ENCODE data around the gene C11orf65.
A peak's percentile ranks its signal among the peaks of the same experiment; 100 is the strongest.
"Not testable (repeated sequence)": the region's sequence is repeated elsewhere in the genome, so short reads cannot be mapped to it uniquely, and the experiment has no call there.

Gene C11orf65

GRCh38 chr11:108468478-108468864 lies 1.1 kb upstream of the C11orf65 start:
- DNase-seq: no peak

DNA sequence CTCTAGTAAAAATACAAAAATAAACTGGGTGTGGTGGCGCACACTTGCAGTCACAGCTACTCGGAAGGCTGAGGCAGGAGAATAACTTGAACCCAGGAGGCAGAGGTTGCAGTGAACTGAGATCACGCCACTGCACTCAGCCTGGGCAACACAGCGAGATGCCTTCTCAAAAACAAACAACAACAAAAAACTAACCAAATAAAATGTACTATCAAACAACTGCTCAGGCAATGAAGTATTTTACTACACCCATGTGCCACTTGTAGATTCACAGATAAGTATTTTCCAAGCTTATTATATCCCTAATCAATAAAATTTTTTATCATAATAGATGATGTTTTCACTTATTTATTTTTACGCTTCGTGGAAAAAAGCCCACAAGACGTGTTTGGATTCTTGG lies 924 bp downstream of the C11orf65 start:
- no peak for DNase-seq

DNA sequence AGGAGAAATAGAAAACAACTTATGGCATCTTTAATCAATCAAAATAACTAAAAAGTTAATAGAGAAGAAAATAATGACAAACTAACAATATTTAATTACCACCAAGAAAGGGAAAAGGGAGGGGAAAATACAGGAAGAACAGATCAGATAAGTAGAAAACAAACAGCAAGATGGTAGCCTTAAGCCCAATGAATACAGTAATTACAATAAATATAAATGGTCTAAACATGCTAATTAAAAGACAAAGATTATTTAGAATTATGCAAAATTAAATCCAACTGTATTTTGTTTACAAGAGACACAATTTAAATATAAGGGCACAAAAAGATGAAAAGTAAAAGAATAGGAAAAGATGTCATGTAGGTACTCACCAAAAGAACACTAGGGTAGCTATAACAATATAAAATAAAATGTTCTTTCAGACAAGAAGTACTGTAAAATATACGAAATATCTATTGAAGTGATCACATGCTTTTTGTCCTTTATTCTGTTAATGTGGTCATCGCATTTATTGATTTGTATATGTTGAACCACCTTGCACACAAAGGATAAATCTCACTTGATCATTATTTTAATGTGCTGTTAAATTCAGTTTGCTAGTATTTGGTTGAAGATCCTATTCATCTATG lies 14.0 kb downstream of the C11orf65 start:
- no peak for DNase-seq

DNA sequence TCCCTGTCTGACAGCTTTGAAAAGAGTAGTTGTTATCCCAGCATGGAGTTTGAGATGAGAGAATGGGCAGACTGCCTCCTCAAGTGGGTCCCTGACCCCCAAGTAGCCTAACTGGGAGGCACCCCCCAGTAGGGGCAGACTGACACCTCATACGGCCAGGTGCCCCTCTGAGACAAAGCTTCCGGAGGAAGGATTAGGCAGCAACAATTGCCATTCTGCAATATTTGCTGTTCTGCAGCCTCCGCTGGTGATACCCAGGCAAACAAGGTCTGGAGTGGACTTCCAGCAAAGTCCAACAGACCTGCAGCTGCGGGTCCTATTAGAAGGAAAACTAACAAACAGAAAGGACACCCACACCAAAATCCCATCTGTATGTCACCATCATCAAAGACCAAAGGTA lies 25.9 kb downstream of the C11orf65 start:
- not testable (repeated sequence) for DNase-seq

DNA sequence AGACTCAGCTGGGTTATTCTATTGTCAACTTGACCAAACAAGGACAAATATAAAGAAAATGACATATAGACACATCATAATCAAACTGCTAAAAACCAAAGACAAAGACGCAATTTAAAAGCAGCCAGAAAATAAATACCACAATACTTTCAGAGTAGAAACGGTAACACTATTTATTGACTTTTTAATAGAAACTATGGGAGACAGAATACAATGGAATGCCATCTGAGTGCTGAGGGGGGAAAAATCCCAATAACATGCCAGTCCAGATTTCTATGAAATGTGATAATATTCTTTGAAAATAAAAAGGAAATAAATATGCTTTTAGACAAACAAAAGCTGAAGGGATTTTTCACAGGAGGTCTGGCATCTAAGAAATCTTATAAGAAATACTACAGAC lies 30.7 kb downstream of the C11orf65 start:
- no peak for DNase-seq

- no peak for DNase-seq
These were observed 32.3 kb downstream of the C11orf65 start for GRCh38 chr11:108435066-108435465.

GRCh38 chr11:108432783-108433182 lies 34.5 kb downstream of the C11orf65 start:
- DNase-seq: no peak

GRCh38 chr11:108431997-108432396 lies 35.3 kb downstream of the C11orf65 start:
- no peak for DNase-seq

DNA sequence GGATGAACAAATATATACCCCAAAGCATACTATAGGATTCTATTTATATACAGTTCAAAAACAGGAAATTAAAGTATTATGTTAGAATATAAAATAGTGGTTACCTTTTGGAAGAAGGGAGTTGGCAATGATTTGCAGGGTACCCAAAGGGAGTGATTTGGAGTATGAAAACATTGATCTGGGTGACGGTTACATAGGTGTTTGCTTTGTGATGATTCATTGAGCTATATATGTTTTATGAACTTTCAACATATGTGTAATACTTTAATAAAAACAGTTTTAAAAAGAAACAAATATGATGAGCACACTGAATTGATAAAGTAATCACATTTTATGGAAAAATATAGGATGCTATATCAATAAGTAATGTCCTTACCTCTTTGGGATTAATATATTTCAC lies 36.0 kb downstream of the C11orf65 start:
- no peak for DNase-seq

DNA sequence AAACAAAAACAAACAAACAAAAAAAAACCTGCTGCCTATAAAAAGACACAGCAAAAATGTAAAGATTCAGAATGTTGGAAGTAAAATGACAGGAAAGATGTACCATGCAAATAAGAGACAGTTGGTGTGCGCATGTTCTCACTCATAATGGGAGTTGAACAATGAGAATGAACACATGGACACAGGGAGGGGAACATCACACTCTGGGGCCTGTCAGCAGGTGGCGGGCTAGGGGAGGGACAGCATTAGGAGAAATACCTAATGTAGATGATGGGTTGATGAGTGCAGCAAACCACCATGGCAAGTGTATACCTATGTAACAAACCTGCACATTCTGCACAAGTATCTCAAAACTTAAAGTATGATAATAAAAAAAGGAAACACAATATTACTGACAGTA lies 49.8 kb downstream of the C11orf65 start:
- DNase-seq: peak; percentile 16

GRCh38 chr11:108414958-108415357 lies 52.4 kb downstream of the C11orf65 start:
- DNase-seq: no peak

GRCh38 chr11:108405706-108406105 lies 61.6 kb downstream of the C11orf65 start:
- no peak for DNase-seq

- DNase-seq: no peak
These were observed 64.3 kb downstream of the C11orf65 start for GRCh38 chr11:108403052-108403451.

- DNase-seq: no peak
These were observed 65.1 kb downstream of the C11orf65 start for GRCh38 chr11:108402241-108402640.

GRCh38 chr11:108398439-108398838 lies 68.9 kb downstream of the C11orf65 start:
- DNase-seq: no peak

DNA sequence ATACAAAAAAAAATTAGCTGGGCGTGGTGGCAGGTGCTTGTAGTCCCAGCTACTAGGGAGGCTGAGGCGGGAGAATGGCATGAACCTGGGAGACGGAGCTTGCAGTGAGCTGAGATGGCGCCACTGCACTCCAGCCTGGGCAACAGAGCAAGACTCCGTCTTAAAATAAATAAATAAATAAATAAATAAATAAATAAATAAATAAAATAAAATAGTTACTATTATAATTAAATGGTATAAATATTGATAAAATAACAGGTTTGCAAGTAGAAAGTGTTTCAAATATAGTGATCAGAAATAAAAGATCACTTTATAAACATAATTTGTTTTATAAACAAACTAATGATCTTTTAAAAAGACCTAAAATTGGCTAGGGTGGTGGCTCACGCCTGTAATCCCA lies 70.7 kb downstream of the C11orf65 start:
- not testable (repeated sequence) for DNase-seq

GRCh38 chr11:108394744-108395284 lies 72.5 kb downstream of the C11orf65 start:
- DNase-seq: no peak

GRCh38 chr11:108393046-108393445 lies 74.3 kb downstream of the C11orf65 start:
- no peak for DNase-seq

DNA sequence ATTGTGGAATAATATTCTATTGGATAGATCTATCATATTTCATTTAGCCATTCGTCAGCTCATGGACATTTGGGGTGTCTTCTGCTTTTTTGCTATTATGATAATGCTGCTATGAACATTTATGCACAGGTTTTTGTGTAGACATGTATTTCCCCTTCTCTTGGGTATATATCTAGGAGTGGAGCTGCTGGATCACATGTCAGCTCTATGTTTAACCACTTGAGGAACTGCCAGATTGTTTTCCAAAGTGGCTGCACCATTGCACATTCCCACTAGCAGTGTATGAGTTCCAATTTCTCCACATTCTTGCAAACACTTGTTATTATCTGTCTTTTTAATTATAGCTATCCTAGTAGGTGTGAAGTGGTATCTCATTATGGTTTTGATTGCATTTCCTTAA lies 75.0 kb downstream of the C11orf65 start:
- DNase-seq: no peak

- no peak for DNase-seq
These were observed 78.8 kb downstream of the C11orf65 start for GRCh38 chr11:108388576-108388975.

DNA sequence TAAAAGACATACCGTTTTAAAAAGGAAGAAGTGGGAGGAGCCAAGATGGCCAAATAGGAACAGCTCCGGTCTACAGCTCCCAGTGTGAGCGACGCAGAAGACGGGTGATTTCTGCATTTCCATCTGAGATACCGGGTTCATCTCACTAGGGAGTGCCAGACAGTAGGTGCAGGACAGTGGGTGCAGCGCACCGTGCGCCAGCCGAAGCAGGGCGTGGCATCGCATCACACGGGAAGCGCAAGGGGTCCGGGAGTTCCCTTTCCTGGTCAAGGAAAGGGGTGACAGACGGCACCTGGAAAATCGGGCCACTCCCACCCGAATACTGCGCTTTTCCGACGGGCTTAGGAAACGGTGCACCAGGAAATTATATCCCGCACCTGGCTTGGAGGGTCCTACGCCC lies 93.8 kb downstream of the C11orf65 start:
- not testable (repeated sequence) for DNase-seq

- DNase-seq: no peak
These were observed 96.3 kb downstream of the C11orf65 start for GRCh38 chr11:108370990-108371389.

- DNase-seq: no peak
These were observed 97.0 kb downstream of the C11orf65 start for GRCh38 chr11:108370315-108370714.

DNA sequence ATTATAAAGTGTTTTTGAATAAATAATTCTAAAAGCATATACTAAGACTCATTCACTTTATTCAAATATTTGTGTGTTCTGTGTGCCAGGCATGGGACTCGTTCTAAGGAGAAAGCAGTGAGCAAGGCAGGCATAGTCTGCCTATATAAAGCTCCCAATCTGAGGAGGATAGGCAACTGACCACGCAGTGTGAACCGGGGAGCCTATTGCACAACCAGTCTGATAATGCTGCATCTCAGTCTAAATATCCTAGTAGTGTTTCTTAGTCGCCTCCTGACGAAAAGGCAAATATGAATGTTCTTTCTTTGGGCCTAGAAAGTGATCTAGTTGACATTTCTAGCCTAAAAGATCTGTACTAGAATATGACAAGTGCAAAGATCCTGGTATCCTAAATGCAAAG lies 98.3 kb downstream of the C11orf65 start:
- no peak for DNase-seq

DNA sequence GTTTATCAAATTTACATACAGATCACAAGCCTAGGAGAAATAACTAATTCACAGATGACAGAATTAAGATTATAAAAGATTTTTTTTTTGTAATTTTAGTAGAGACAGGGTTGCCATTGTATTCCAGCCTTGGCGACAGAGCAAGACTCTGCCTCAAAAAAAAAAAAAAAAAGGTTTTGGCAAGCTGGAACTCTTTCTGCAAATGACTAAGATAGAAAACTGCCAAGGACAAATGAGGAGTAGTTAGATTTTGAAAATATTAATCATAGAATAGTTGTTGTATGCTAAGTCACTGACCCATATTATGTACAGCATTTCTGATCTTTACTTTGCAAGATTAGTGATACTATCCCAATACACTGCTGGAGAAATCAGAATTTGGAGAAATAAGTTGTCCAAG lies 99.2 kb downstream of the C11orf65 start:
- no peak for DNase-seq

Measured in activated CD4-positive, alpha-beta T cell treated with anti-CD3 and anti-CD28 coated beads for 1 hour (primary cell).